Lower leg skin (tissue), 3 donors: ENCODE results near the gene TSPAN1.

ENCODE experiments used
- POLR2A ChIP-seq, 2 donors: fragments of 450-650 bp; IDR thresholded peaks; one replicate each; pipeline ENCODE4 v1.6.1; 2016 to 2017; ENCODE audit warnings: antibody characterized with exemption in 2 of 2, mild to moderate bottlenecking in 1 of 2, moderate library complexity in 1 of 2
- TF ChIP-seq, protein P1 (sequence below), 3 donors: fragments of 450-650 bp; IDR thresholded peaks; one replicate each; pipeline ENCODE4 v1.5.1; 2016; ENCODE audit warnings: antibody characterized with exemption in 3 of 3, mild to moderate bottlenecking in 3 of 3, moderate library complexity in 2 of 3

DNA sequence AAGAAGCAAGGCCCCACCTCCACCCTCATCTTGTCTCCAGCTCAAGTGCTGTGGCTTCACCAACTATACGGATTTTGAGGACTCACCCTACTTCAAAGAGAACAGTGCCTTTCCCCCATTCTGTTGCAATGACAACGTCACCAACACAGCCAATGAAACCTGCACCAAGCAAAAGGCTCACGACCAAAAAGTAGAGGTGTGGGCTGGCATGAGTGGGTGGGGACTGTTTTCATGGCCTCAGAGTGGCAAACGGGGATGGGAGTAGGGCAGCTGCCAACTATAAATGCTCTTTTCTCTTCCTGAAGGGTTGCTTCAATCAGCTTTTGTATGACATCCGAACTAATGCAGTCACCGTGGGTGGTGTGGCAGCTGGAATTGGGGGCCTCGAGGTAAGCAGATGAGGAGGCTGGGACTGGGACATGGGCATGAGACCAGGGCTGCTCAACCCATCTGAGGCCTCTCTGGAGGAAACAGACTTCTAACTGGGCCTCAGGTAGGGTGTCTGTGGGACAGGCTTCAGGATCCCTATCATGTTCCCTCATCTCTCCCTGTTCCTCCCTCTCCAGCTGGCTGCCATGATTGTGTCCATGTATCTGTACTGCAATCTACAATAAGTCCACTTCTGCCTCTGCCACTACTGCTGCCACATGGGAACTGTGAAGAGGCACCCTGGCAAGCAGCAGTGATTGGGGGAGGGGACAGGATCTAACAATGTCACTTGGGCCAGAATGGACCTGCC, 10.2 kb downstream of the TSPAN1 start:
- TF ChIP-seq, protein P1, sequence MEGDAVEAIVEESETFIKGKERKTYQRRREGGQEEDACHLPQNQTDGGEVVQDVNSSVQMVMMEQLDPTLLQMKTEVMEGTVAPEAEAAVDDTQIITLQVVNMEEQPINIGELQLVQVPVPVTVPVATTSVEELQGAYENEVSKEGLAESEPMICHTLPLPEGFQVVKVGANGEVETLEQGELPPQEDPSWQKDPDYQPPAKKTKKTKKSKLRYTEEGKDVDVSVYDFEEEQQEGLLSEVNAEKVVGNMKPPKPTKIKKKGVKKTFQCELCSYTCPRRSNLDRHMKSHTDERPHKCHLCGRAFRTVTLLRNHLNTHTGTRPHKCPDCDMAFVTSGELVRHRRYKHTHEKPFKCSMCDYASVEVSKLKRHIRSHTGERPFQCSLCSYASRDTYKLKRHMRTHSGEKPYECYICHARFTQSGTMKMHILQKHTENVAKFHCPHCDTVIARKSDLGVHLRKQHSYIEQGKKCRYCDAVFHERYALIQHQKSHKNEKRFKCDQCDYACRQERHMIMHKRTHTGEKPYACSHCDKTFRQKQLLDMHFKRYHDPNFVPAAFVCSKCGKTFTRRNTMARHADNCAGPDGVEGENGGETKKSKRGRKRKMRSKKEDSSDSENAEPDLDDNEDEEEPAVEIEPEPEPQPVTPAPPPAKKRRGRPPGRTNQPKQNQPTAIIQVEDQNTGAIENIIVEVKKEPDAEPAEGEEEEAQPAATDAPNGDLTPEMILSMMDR (IDR thresholded peaks at IDR 0.05) = no peak
- no peak for TF ChIP-seq POLR2A (IDR thresholded peaks at IDR 0.05)
